Astrocyte (in vitro differentiated cells and primary cell): Measurements from ENCODE around the gene SLC5A3.

Source experiments
- EZH2 ChIP-seq: IDR thresholded peaks from 2 replicates; pipeline ENCODE4 v1.6.1; 2012; ENCODE audit warnings: mild to moderate bottlenecking, low read length, inconsistent platforms; ENCODE audit not compliant: insufficient read depth
- TF ChIP-seq, protein P1 (sequence below): IDR thresholded peaks from 2 replicates; pipeline ENCODE4 v1.5.1; 2011; ENCODE audit warnings: low read depth, mild to moderate bottlenecking, inconsistent platforms, low read length, moderate library complexity; ENCODE audit not compliant: insufficient read depth

DNA sequence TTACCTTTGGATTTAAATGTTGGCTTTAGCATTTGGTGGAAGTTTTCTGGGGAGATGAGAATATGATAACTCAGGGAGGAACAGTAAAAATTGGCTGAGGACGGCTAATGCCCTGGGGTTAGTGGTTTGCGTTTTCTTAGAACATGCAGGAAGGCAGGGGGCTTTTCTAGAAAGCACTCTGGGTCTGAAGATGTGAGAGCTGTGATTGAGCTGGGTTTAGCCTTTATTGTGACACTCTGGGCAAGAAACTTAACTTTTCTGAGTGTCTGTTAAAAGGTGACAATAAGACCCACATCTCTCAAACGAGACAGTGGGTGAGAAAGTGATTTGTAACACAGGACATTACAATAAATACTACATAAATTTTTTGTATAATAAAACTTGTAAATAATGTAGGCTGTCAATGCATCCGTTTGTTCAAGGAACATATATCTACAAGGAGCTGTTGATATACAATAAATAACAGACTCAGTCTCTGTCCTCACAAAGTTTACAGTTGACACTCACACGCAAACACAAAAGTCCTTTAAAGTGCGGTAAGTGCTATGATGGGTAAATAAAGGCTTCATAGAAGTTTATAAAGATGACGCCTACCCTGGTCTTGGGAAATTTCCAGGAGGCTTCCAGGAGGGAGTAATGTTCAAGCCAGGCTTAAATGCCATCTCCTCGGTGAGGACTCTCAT, 49.5 kb upstream of the SLC5A3 start:
- TF ChIP-seq, protein P1, sequence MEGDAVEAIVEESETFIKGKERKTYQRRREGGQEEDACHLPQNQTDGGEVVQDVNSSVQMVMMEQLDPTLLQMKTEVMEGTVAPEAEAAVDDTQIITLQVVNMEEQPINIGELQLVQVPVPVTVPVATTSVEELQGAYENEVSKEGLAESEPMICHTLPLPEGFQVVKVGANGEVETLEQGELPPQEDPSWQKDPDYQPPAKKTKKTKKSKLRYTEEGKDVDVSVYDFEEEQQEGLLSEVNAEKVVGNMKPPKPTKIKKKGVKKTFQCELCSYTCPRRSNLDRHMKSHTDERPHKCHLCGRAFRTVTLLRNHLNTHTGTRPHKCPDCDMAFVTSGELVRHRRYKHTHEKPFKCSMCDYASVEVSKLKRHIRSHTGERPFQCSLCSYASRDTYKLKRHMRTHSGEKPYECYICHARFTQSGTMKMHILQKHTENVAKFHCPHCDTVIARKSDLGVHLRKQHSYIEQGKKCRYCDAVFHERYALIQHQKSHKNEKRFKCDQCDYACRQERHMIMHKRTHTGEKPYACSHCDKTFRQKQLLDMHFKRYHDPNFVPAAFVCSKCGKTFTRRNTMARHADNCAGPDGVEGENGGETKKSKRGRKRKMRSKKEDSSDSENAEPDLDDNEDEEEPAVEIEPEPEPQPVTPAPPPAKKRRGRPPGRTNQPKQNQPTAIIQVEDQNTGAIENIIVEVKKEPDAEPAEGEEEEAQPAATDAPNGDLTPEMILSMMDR: no peak
- no peak for TF ChIP-seq EZH2
